Lung (tissue), 12 donors: ENCODE results near the gene KCNJ6. TPM values are rescaled to one million over a fixed set of nuclear protein-coding genes. Genes with fewer than 3 reads are reported as not detected.

ENCODE experiments used
- ATAC-seq: fragments of 200-7000 bp; cut with Tn5 transposase; one replicate; pipeline ENCODE4 v1.9.1; 2020; ENCODE audit warnings: moderate number of reproducible peaks; ENCODE audit not compliant: insufficient read depth, low FRiP score
- DNase-seq, 3 donors: peaks; one replicate each; pipeline ENCODE4 v3.0.0-alpha.2; 2013 to 2017
- H3K27ac ChIP-seq, 2 donors: one replicate each; pipeline ENCODE4 v1.5.1; 2013; ENCODE audit warnings: mild to moderate bottlenecking in 2 of 2, moderate library complexity in 2 of 2, control low read depth in 1 of 2, inconsistent platforms in 1 of 2, low read depth in 1 of 2, low read length in 1 of 2
- H3K27me3 ChIP-seq, 3 donors: one replicate each; pipeline ENCODE4 v1.5.1; 2013; ENCODE audit warnings: low read length in 2 of 3; ENCODE audit not compliant: control insufficient read depth in 3 of 3, insufficient read depth in 3 of 3
- H3K36me3 ChIP-seq, 4 donors: one replicate each; pipeline ENCODE4 v1.5.1; 2013; ENCODE audit warnings: low read length in 4 of 4, mild to moderate bottlenecking in 1 of 4, moderate library complexity in 1 of 4; ENCODE audit not compliant: control insufficient read depth in 4 of 4, insufficient read depth in 4 of 4
- H3K4me1 ChIP-seq, 5 donors: one replicate each; pipeline ENCODE4 v1.5.1; 2013; ENCODE audit warnings: low read length in 5 of 5, mild to moderate bottlenecking in 2 of 5, moderate library complexity in 1 of 5; ENCODE audit not compliant: control insufficient read depth in 5 of 5, insufficient read depth in 5 of 5
- H3K4me3 ChIP-seq: one replicate; pipeline ENCODE4 v1.5.1; 2013; ENCODE audit warnings: mild to moderate bottlenecking, control low read depth, moderate library complexity
- H3K9ac ChIP-seq, 2 donors: one replicate each; pipeline ENCODE4 v1.5.1; 2013; ENCODE audit warnings: low read length in 2 of 2, control low read depth in 1 of 2; ENCODE audit not compliant: insufficient read depth in 1 of 2
- H3K9me3 ChIP-seq, 4 donors: one replicate each; pipeline ENCODE4 v1.5.1; 2013; ENCODE audit warnings: low read length in 3 of 4, mild to moderate bottlenecking in 1 of 4, moderate library complexity in 1 of 4; ENCODE audit not compliant: control insufficient read depth in 4 of 4, insufficient read depth in 3 of 4
- WGBS, 2 donors: extraction: QIAGEN DNeasy Blood & Tissue Kit; methylation state at CpG; one replicate each; pipeline ENCODE4 v1.1.7; 2013; 5-methylcytosine and 5-hydroxymethylcytosine counted together
- polyA plus RNA-seq, 2 donors: library from polyadenylated mRNA; stranded (reverse); fragments of 200-250 nt; gene quantifications; one replicate each; pipeline ENCODE4 v1.2.1, GENCODE V29; 2013
- total RNA-seq, 2 donors: library from RNA; depleted of rRNA in 1 of 2; stranded (reverse); fragments of >200 nt in 1 of 2; gene quantifications; one replicate each; pipeline ENCODE4 v1.2.1, GENCODE V29; 2014 to 2021
- TF ChIP-seq, protein P1 (sequence below): IDR thresholded peaks from 2 replicates; pipeline ENCODE4 v1.5.1; 2012; ENCODE audit warnings: mild to moderate bottlenecking; ENCODE audit errors: control extremely low read depth, extremely low read depth
- donor health status: control.
- donor health status: control.
- donor health status: Bipolar disorder and iron deficiency.
- donor health status: healthy.
- donor health status: DM: yes; HTN: yes; CAD: no.

Gene KCNJ6
- total and polyA plus RNA-seq, 4 donors: 0.01 to 0.31 (median 0.03) TPM

- Histone ChIP-seq H3K36me3 (no peaks in the 10 kb centered on the region), H3K27ac (no peak overlapping the region), H3K9me3 (no peaks in the 10 kb centered on the region), H3K4me3 (no peak overlapping the region), H3K27me3 (no peaks in the 10 kb centered on the region), H3K4me1 (peaks cover 0 to 8% (median 0%) of the 10 kb centered on the region in 5 donors), H3K9ac (no peak overlapping the region)
- ATAC-seq (no peak), DNase-seq (no peak)
- WGBS, 2 donors: 81 to 89% methylated on average over 6 of the region's 6 CpGs
- TF ChIP-seq, protein P1, sequence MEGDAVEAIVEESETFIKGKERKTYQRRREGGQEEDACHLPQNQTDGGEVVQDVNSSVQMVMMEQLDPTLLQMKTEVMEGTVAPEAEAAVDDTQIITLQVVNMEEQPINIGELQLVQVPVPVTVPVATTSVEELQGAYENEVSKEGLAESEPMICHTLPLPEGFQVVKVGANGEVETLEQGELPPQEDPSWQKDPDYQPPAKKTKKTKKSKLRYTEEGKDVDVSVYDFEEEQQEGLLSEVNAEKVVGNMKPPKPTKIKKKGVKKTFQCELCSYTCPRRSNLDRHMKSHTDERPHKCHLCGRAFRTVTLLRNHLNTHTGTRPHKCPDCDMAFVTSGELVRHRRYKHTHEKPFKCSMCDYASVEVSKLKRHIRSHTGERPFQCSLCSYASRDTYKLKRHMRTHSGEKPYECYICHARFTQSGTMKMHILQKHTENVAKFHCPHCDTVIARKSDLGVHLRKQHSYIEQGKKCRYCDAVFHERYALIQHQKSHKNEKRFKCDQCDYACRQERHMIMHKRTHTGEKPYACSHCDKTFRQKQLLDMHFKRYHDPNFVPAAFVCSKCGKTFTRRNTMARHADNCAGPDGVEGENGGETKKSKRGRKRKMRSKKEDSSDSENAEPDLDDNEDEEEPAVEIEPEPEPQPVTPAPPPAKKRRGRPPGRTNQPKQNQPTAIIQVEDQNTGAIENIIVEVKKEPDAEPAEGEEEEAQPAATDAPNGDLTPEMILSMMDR: no peak
These were observed 83.0 kb downstream of the KCNJ6 start for GRCh38 chr21:37833301-37833700.

DNA sequence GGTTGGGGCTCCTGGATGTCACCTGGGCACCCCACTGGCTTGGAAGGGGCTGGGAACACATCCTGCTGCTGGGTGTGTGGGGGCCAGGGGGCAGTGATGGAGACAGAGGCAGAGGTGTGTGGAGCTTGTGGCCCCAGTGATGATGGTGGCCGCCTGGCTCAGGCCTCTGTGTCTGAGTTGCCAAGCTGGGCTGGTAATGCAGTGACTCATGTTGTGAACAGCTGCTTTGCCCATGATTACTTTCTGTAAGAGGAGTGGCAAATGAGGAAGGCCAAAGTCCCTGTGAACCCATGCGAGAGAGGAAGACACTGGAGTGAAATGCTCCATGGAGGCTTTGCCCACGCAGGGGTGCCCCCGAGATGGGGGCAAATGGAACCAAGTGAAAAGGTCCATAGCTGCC, 86.8 kb downstream of the KCNJ6 start:
- Histone ChIP-seq H3K4me3 (no peak overlapping the region), H3K36me3 (no peaks in the 10 kb centered on the region), H3K27me3 (no peaks in the 10 kb centered on the region), H3K9me3 (no peaks in the 10 kb centered on the region), H3K27ac (no peak overlapping the region), H3K4me1 (peaks cover 0 to 8% (median 0%) of the 10 kb centered on the region in 5 donors), H3K9ac (no peak overlapping the region)
- WGBS, 2 donors: 46 to 53% methylated on average over 4 of the region's 4 CpGs
- ATAC-seq: no peak
- TF ChIP-seq, protein P1: no peak
- no peak for DNase-seq

GRCh38 chr21:37828991-37829390, 87.3 kb downstream of the KCNJ6 start:
- Histone ChIP-seq H3K4me1 (peaks cover 0 to 8% (median 0%) of the 10 kb centered on the region in 5 donors), H3K9ac (no peak overlapping the region), H3K9me3 (no peaks in the 10 kb centered on the region), H3K4me3 (no peak overlapping the region), H3K27ac (no peak overlapping the region), H3K36me3 (no peaks in the 10 kb centered on the region), H3K27me3 (no peaks in the 10 kb centered on the region)
- TF ChIP-seq, protein P1: no peak
- DNase-seq (peak in 1 of 3 donors; percentile 13), ATAC-seq (no peak)
- WGBS, 2 donors: 27 to 42% methylated on average over 6 of the region's 6 CpGs

- Histone ChIP-seq H3K4me3 (no peak overlapping the region), H3K9ac (no peak overlapping the region), H3K9me3 (no peaks in the 10 kb centered on the region), H3K27ac (no peak overlapping the region), H3K27me3 (no peaks in the 10 kb centered on the region), H3K4me1 (peaks cover 0 to 8% (median 0%) of the 10 kb centered on the region in 5 donors), H3K36me3 (no peaks in the 10 kb centered on the region)
- TF ChIP-seq, protein P1: no peak
- DNase-seq (no peak), ATAC-seq (no peak)
- 81 to 85% methylated on average over 9 of the region's 9 CpGs for WGBS, 2 donors
These were observed 87.7 kb downstream of the KCNJ6 start for GRCh38 chr21:37828556-37828955.
